ENCODE results near the gene BMAL1. TPM values are rescaled to one million over a fixed set of nuclear protein-coding genes. Genes with fewer than 3 reads are reported as not detected.

BMAL1 gene
- total and polyA plus RNA-seq, 2 of the 4 experiments (the other 2 are of a cell fraction), result 8.8 to 9.9 TPM

GRCh38 chr11:13242564-13242963 is 35.0 kb upstream of the BMAL1 start:
- Histone ChIP-seq H2BK15ac (ENCODE audit: low read depth, low read length) (no peak overlapping the region), H3K4me1 (ENCODE audit: control insufficient read depth, insufficient read depth, low read length) (no peaks in the 10 kb centered on the region), H4K91ac (ENCODE audit: insufficient read depth, low read depth, low read length) (no peak overlapping the region), H2AFZ (replicated peaks; ENCODE audit: low read length, poor library complexity) (no peak overlapping the region), H3K27ac (ENCODE audit: insufficient read depth, low read length) (no peak overlapping the region), H2AK5ac (ENCODE audit: low read depth, low read length) (no peak overlapping the region), H4K20me1 (ENCODE audit: insufficient read depth, low read length) (no peaks in the 10 kb centered on the region), H3K79me1 (ENCODE audit: low read depth in 1 of 2, low read length in 2 of 2) (no peaks in the 10 kb centered on the region), H3K23ac (ENCODE audit: low read depth, low read length) (no peak overlapping the region), H4K8ac (ENCODE audit: low read depth in 2 of 2, low read length in 2 of 2) (no peak overlapping the region), H3K4me2 (ENCODE audit: low read depth, low read length) (no peak overlapping the region), H3K27me3 (ENCODE audit: control insufficient read depth, insufficient read depth, low read length) (peaks cover 4% of the 10 kb centered on the region; the same call in 1 of the 2 replicates), H2BK20ac (ENCODE audit: low read depth, low read length) (no peak overlapping the region), H3K4me3 (ENCODE audit: insufficient read depth, low read depth, low read length) (no peak overlapping the region), H3K4ac (ENCODE audit: low read depth, low read length) (no peak overlapping the region), H2AK9ac (replicated peaks; ENCODE audit: low read depth, low read length, poor library complexity) (no peak overlapping the region), H3K56ac (ENCODE audit: extremely low read depth, insufficient read depth, low read length) (no peak overlapping the region), H3K36me3 (ENCODE audit: control insufficient read depth, insufficient read depth, low read length) (no peaks in the 10 kb centered on the region), H3K14ac (replicated peaks; ENCODE audit: low read depth, low read length) (no peak overlapping the region), H3K9me1 (ENCODE audit: insufficient read depth, low read length) (no peaks in the 10 kb centered on the region), H2BK5ac (ENCODE audit: low read depth, low read length, poor library complexity, severe bottlenecking) (no peak overlapping the region), H3K18ac (ENCODE audit: low read depth, low read length) (no peak overlapping the region), H2BK120ac (ENCODE audit: low read depth, low read length) (no peak overlapping the region), H4K5ac (ENCODE audit: low read depth, low read length) (no peak overlapping the region), H3K9ac (ENCODE audit: low read depth, low read length) (no peak overlapping the region), H3K9me3 (ENCODE audit: control insufficient read depth, insufficient read depth, low read length) (no peaks in the 10 kb centered on the region)
- no peak for TF ChIP-seq POLR2A (IDR thresholded peaks at IDR 0.05; ENCODE audit: low read depth, low read length)
- in situ Hi-C loops (cut with MboI; ENCODE audit: low sequenced_read_pairs) (no loop called here), dilution Hi-C loops (cut with HindIII; ENCODE audit: low sequenced_read_pairs, unreplicated experiment) (no loop called here), intact Hi-C loops (cut with micrococcal nuclease) (no loop called here)
- POLR2A ChIA-PET (ENCODE audit: unreplicated experiment), result no interaction called here
- CTCF ChIA-PET, result no interaction called here
- ATAC-seq (ENCODE audit: low read depth) (no peak), DNase-seq (no peak)
- no TSS peak for BruUV-seq (replicated peaks)
- no CpG with 5 or more reads among the region's 3 CpGs for WGBS, 2 experiments (ENCODE audit: extremely low coverage in 2 of 2, insufficient read length in 1 of 2)

Measured in IMR-90 (cell line).